HG02610 (cell line): ENCODE results near the gene NELL2.
"Not testable (repeated sequence)": the region's sequence is repeated elsewhere in the genome, so short reads cannot be mapped to it uniquely, and the experiment has no call there.

Experiments used
- ATAC-seq: cut with Tn5 transposase; IDR thresholded peaks from one replicate; pipeline ENCODE4 v1.9.1; 2021; ENCODE audit warnings: mild to moderate bottlenecking, moderate library complexity; ENCODE audit not compliant: unreplicated experiment

NELL2 gene

GRCh38 chr12:44697511-44697910 is 178.6 kb downstream of the NELL2 start:
- no peak for ATAC-seq

GRCh38 chr12:44696542-44696941 is 179.6 kb downstream of the NELL2 start:
- ATAC-seq, result no peak

- ATAC-seq, result no peak
Observed at GRCh38 chr12:44694017-44694416, 182.1 kb downstream of the NELL2 start.

DNA sequence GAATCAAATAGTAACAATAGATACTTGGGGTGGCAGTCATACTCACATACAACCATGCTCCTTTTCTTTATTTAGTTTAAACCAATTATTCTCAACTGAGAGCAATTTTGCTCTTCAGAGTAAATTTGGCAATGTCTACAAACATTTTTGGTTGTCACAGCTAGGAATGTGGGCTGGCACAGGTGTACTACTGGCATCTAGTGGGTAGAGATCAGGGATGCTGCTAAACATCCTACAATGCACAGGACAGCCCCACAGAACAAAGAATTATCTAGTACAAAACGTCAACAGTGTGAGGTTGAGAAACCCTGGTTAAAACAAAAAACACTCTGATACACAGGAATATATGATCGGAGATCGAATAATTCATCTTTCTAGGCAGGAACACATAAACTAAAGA is 186.5 kb downstream of the NELL2 start:
- ATAC-seq, result no peak

- ATAC-seq, result not testable (repeated sequence)
Observed at GRCh38 chr12:44686821-44687432, 189.2 kb downstream of the NELL2 start.

- ATAC-seq, result no peak
Observed at GRCh38 chr12:44677724-44678123, 198.4 kb downstream of the NELL2 start.

DNA sequence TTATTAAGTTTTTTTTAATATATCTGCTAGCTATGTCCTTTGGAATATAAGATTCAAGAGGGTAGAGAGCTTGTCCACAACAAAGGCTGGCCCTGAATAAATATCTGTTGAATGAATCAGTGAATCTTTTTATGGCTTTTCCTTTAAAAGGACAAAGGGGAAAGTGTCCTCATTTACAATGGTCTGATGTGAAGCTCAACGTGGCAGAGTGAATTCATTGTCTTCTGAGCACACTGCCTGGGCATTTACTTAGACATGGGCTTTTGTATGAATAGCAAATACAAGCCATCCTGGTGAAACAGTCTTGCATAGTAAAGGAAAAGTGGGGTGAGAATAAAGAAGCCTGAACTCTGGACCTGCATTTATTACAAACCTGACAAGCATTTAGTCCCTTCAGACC is 201.2 kb downstream of the NELL2 start:
- no peak for ATAC-seq

GRCh38 chr12:44673811-44674210 is 202.3 kb downstream of the NELL2 start:
- ATAC-seq, result no peak

- ATAC-seq, result no peak
Observed at GRCh38 chr12:44672042-44672441, 204.1 kb downstream of the NELL2 start.

DNA sequence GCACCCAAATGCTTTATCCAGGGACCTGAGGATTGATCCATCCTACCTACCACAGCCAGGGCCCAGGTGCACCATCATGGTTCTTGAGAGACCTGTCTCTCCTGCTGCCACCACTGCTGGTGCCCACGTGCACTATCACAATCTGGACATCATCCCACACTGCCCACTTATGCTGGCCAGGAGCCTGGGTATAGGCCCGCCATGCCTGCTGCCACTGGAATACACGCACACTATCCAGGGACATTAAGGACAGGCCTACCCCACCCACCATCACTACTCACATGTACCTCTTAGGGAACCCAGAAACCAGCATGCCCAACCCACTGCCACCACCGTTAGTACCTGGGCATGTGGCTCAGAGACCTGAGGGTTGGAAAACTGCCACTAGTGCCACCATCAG is 207.7 kb downstream of the NELL2 start:
- no peak for ATAC-seq

GRCh38 chr12:44667461-44667860 is 208.7 kb downstream of the NELL2 start:
- no peak for ATAC-seq

DNA sequence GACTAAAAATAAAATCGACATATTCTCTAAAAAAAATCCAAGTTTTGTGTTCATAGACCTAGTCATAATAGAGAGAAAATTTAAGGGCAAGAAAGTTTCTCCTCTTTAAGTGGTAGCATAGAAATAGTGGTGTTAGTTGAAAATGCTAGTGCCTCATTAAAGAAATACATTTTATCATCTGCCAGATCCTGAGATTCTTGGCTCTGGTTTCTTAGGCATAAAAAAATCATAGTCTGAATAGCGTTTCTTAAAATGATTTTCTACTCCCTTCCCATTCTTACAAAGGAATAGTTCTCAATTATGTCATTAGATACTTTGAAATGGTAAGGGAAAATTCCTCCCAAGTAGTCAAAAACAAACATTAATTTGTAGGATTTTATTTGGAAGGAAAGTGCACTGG is 212.8 kb downstream of the NELL2 start:
- ATAC-seq, result no peak

- ATAC-seq, result no peak
Observed at GRCh38 chr12:44655846-44656245, 220.3 kb downstream of the NELL2 start.

DNA sequence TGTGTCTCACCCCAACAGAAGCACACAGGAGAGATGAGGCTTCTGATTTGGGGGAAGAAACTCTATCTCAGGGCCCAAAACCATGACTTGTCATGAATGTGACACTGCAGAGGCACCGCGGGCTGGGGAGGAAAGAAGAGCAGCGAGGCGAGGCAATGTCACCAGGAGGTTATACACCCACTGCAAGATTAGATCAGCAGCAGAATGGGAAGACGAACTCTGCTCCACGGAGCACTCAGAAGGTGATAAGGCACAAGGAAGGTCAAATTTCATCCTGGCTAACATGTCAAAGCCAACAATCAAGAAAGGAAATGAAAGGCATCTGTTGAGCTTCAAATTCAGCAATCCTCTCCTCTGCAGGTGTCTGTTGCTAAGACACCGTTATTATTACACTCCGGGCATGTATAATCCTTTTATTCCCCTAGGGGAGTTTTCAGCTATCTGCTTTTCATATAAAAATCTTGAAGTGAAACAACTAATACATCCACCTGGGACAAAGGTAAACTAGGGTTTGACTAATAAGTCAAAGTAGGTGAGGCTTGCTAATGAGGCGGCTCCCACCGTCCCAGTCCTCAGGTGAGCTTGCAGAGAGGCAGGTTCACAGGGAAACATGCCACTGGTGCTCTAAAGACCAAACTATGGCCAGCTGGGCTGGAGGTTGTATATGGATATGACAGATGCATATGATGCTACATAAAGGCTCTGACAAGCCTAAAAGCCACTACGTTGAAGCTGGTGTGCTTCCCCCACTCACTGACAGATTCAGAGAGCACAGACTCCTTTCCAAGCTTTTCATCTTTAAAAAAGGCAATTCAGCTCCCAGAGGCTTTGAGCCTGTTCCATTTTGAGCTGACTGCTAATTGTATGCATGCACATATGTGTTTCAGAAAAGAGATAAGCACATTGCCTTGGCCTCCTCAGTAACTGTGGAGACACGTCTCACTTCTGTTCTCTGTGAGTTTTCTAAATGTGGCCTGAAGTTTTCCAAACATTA is 221.2 kb downstream of the NELL2 start:
- ATAC-seq, result no peak

GRCh38 chr12:44653861-44654527 is 222.1 kb downstream of the NELL2 start:
- no peak for ATAC-seq

- ATAC-seq, result no peak
Observed at GRCh38 chr12:44649693-44650092, 226.4 kb downstream of the NELL2 start.

DNA sequence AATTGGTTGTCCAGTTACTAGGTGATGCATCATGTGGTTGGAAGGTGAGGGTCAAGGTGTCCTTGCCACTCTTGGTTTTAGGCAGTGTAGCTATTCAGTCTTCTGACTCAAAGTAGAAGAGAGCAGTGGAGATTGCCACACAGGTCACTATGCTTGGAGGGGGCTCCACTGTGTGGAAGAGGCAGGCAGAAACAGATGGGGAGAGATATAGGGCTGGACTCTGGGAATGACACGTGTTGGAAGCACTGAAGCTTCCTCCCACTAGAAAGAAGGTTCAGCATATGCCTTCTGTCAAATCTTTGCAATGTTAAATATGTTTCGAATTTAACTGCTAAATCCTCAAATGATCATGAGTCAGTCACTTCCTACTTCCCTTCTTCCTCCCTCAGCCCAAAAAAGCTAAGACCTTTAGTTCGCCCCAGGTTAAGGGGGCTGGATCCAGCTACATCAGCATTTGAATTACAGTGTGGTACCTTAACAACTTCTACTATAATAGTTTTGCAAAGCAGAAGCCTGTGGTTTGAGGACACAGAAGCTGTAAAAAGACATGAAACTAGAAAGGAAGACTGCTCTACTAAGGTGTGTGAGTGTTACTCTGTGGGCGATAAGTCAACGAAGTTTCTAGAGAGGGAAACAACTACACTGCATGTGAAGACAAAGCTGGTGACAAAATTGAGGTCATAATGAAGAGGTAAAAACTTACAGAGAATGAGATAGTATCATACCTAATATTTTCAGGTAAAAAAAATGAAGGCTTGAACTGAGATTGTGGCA is 228.0 kb downstream of the NELL2 start:
- no peak for ATAC-seq

GRCh38 chr12:44640427-44641190 is 235.5 kb downstream of the NELL2 start:
- ATAC-seq, result no peak

DNA sequence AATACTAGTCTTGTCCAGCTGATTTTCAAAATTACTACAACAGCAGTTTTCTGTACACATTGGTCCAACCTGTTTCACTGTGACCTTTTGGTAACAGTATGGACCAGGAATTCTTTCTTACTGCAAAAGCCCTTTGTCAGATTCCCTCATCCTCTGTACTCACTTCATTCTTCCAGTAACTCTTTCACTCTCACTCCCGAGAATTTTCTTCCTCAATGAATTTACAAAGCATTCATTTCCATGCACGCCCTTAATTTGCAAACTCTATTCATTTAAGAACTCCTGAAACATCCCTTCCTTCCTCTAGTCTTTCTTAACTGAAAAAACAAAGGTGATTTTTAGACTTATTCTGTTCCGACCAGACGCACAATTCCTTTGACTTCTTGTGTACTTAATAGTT is 238.2 kb downstream of the NELL2 start:
- ATAC-seq, result no peak

DNA sequence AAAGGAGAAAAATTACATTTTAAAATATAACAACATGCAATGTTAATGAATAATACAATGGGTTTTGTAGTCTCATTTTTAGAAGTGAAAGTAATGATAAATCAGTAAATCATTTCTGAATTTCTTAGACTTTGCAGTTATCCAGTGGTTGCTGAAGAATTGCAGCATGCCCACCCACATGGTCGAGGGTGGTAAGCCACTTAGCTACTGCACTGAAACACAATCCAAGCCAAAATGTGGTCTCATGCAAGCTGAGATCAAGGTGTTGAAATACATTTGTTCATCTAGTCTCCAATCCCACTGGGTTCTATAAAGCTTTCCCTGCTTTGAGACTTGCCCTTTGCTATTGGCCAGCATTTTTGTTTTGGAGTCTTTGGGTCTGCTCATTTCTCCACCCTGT is 247.9 kb downstream of the NELL2 start:
- ATAC-seq, result no peak
